ENCODE results near the gene GMPR2.

GMPR2 gene

GRCh38 chr14:24268225-24268624, 35.5 kb downstream of the GMPR2 start:
- no peak for DNase-seq (ENCODE audit: low read depth in 2 of 2)

- no peak for DNase-seq (ENCODE audit: low read depth in 2 of 2)
These were observed 36.6 kb downstream of the GMPR2 start for GRCh38 chr14:24269368-24269767.

DNA sequence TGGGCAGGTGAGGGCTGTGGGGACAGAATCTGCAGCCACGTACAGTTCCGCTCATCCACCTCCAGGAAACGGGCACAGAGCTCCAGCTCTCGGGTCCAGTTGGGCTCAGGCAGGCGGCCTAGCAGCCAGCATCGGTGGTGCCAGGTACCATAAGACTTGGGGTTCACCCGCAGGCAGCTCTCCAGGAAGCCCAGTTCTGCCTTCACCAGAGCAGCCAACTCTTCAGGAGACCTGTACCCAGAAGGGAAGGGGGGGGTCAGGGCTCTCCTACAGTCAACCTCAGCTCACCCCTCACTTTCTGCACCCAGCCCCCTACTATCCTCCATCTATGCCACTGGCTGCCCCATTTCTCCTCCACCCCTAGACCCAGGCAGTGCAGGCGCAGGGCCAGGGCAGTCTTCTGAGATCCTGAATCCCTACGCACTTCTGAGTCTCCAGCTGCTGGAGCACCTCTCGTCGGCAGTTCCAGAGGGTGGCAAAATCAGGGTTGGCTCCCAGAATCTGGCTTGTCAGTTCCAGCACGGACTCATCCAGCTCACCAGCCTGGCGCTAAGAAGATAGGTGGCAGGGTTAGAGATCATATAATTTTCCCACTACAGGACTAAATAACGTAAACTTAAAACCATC, 37.3 kb downstream of the GMPR2 start:
- no peak for DNase-seq (ENCODE audit: low read depth in 2 of 2)

- no peak for DNase-seq (ENCODE audit: low read depth in 2 of 2)
These were observed 37.9 kb downstream of the GMPR2 start for GRCh38 chr14:24270537-24271133.

GRCh38 chr14:24271134-24271833, 38.6 kb downstream of the GMPR2 start, which contains the start of gene RABGGTA:
Gene RABGGTA, minus strand, starts transcription at chr14:24271597. Its CDS starts 482 bp downstream, at chr14:24271115.
- peak; percentile 78 to 80 for DNase-seq (ENCODE audit: low read depth in 2 of 2)

DNA sequence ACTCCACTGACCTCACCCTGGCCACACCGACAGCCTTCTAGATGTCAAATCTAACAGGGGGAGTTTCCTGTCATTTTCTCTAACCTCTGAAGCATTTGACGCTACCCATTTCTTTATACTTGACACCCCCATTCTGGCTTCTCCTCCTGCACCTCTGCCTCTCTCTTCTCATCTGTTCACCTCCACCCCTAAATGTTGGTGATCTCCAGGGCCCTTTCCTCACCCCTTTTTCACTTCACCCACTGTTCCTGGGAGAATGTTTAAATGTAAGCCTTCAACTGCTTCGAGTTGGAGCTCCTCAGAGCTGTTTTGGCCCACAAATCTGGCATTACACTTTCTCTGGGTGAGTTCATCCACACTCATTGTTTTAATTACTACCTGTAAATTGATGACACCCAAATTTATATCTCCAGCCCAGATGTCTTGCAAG, 39.1 kb downstream of the GMPR2 start:
- no peak for DNase-seq (ENCODE audit: low read depth in 2 of 2)

GRCh38 chr14:24272467-24272866, 39.7 kb downstream of the GMPR2 start:
- no peak for DNase-seq (ENCODE audit: low read depth in 2 of 2)

DNA sequence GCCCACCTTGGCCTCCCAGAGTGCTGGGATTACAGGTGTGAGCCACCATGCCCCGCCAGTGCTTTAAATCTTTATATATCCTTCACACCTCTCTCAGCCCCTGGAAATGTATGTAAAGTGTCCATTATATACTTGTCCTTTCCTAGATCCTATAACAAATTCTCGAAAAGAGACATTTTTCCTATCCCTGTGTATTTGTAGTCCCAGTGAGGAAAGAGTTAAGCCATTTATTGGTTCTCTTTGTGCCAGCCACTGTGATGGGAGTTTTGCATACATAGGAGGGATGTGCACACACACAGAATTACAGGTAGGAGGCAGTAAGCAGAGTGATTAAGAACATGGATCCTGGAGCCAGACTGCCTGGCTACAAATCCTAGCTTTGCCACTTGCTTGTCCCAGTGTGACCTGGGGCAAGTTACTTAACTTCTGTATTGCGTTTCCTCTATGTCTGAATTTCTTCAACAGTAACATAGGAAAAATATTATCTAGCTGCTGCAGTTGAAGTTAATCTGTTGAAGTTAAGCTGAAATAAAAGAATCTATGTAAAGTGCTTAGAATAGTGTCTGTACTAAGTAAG, 40.8 kb downstream of the GMPR2 start:
- DNase-seq (ENCODE audit: low read depth in 2 of 2), result no peak

DNA sequence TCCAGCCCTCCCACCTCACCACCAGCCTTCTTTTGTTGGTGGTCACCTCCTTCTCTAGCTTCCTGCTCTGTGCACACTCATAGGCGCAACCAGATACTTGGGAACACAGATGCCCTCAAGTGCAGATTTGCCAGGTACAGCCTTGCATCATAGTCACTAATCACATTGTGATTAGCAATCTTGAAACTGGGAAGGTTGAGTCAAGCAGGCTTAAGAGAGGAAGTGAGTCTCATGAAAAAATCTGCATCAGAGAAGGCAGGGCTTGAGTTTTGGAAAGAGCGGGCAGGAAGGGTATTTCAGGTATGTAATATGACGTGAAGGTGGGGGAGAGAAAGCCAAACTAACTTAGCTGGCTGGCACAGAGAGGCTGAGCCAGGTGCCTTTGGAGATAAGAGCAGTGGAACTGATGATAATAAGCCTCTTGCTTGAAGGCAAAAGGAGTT, 41.4 kb downstream of the GMPR2 start:
- peak in 1 of 2 donors; percentile 18 for DNase-seq (ENCODE audit: low read depth in 2 of 2)

DNA sequence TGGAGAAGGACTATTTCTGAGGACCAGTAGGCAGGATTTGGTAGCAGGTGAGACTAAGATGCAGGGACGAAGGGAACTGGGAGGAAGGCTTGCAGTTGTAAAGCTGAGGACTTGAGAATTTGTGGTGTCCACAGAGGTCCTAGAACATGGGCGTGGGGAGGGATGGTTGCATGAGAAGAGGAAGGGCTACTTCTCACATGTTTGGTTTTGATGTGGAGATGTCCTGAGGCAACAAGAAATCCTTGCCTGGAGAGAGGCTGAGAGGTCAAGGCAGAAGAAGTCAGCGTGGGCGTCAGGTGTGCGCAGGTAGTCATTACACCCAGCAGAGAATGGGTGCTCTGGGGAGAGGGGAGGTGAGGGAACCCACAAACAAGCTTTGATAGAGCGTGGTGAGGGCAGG, 44.3 kb downstream of the GMPR2 start:
- DNase-seq (ENCODE audit: low read depth in 2 of 2), result no peak

DNA sequence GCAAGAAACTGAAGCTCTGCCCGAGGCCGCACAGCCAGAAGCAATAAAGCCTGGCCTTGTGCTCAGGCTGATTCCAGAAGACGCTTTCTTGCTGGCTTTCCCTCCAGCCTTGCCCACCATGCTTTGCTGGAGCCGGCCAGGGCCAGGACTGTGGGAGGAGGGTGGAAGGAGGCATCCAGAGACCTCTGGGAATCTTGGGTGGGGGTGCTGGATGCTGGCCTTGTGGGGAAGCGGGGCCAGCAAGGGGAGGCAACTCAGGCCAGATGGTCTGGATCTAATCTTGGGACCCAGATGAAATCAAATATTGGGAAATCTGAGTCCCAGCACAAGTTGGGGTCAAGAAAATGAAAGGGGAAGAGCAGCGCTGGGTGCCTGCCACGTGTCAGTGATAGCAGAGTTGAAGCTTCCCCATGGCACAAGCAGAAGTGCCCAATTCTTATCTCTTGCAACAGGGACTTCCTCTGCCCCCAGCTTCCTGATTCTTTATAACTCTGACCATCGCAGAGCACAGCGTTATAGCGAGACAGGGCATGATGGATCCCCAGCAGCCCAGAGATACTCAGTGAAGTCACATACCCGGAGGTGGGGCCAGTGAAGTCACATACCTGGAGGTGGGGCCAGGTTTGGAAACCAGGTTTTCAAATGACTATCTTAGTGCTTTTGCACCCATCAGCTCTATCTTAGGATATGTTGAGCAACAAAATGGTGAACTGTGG, 45.0 kb downstream of the GMPR2 start:
- DNase-seq (ENCODE audit: low read depth in 2 of 2), result no peak

DNA sequence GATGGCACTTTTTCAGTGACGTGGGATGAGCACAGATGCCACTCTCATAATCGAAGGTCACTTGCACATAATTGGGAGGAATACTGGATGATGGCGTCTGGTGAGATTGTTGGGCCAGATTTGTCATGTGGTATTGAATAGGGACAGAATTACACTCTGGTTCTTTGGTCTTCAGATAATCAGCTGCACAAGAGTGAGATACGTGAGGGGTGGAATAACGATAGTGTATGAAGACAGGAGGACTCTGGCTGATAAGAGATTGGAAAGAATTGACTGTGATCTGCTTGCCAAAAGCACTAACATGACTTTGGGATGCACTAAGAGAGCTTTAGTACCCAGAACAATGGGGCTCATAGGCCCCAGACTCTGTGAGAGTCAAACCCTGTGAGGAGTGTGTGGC, 45.7 kb downstream of the GMPR2 start:
- DNase-seq (ENCODE audit: low read depth in 2 of 2), result no peak

DNA sequence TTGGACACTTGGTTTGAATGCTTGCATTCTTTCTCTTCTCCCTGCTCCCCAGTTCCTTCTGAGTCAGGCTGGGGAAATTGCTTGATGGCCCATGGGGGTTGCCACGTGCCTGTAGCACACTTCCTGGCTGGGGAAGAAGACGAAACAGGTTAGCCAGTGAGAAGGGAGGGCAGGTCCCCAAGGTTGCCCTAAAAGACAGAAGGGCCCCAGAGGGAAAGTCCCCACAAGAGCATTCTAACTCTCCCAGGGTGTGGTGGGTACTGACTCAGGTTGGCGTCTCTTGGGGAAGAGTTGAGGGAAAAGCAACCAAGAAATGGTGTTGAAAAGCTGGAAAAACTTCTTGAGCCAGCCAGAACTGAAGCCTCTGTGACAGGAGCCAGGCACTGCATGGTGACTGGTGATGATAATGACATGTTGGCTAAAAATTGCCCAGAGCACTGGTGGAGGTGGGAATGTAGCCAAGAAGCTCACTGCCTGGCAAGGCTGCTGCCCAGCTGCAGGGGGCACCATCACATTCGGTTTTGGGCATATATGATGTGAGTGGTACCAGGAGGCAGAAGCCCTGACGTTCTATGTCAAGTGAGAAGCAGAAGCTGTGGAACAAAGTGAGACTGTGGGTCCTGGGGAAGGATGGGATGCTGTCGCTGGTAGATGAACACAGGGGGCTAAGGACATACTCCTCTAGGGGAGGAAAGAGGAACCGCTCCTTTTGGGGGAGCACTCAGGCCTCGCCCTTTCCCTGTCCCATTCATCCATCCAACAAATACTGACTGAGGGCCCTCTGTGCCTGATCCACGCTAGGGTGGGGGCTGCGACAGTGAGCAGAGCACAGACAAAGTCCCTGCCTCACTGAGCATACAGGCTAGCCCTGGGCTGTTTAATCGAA, 46.8 kb downstream of the GMPR2 start:
- peak in 1 of 2 donors; percentile 26 for DNase-seq (ENCODE audit: low read depth in 2 of 2)

GRCh38 chr14:24280797-24281460, 48.2 kb downstream of the GMPR2 start:
- no peak for DNase-seq (ENCODE audit: low read depth in 2 of 2)

- DNase-seq (ENCODE audit: low read depth in 2 of 2), result no peak
These were observed 48.9 kb downstream of the GMPR2 start for GRCh38 chr14:24281636-24282035.

DNA sequence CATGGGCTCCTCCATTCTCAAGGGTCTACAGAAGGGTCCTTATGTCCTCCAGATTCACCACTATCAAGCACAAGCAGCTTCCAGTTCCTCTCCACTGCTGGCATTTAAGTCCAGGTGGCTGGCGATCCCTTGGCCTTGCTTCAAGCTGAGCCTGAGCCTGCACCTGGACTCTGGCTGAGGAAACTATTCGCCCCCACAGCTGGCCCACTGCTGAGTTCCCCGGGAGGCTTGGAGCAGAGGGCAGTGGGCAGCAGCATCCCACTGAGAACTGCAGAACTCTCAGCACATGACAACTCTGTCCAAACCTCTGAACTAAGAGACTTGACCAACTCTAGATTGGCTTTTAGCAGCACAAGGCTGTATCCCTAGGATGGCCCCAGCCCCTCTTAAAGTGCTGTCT, 50.0 kb downstream of the GMPR2 start:
- DNase-seq (ENCODE audit: low read depth in 2 of 2), result no peak

GRCh38 chr14:24283796-24284460, 51.2 kb downstream of the GMPR2 start:
- DNase-seq (ENCODE audit: low read depth in 2 of 2), result no peak

- no peak for DNase-seq (ENCODE audit: low read depth in 2 of 2)
These were observed 51.8 kb downstream of the GMPR2 start for GRCh38 chr14:24284501-24285035.

DNA sequence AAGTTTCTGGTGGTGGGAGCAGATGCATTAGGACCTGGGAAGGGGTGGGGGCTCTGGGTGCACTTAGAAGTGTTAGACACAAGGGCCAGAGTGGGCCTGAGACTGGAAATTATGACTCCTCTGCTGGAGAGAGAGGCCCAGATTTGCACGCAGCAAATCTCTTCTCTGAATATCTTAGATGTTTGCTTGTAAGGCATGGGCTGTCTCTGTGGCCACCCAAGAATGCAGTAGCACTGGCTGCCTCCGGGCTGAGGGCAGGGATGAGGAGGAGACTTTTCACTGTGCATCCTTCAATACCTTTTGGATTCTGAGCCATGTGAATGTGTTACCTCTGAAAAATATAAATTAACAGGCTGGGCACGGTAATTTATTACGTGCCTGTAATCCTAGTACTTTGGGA, 52.6 kb downstream of the GMPR2 start:
- DNase-seq (ENCODE audit: low read depth in 2 of 2), result no peak

- DNase-seq (ENCODE audit: low read depth in 2 of 2), result no peak
These were observed 54.3 kb downstream of the GMPR2 start for GRCh38 chr14:24286996-24287395.
